Smooth muscle cell (in vitro differentiated cells): ENCODE data around the gene NUMB. TPM values are rescaled to one million over a fixed set of nuclear protein-coding genes. Genes with fewer than 3 reads are reported as not detected.

Experiments used
- DNase-seq: peaks from one replicate; lab custom pipeline; 2025; ENCODE audit not compliant: unreplicated experiment; lab: John Stamatoyannopoulos, UW
- H2AFZ ChIP-seq: fragments of 200-600 bp; sonication (generic); 2 replicates; pipeline ENCODE4 v1.6.0; 2016; ENCODE audit warnings: antibody characterized with exemption, low read depth, mild to moderate bottlenecking
- H3F3A ChIP-seq: fragments of 200-600 bp; sonication (generic); 2 replicates; pipeline ENCODE4 v1.6.0; 2017; ENCODE audit warnings: antibody characterized with exemption, low read depth
- H3K27ac ChIP-seq: fragments of 200-600 bp; sonication (generic); 2 replicates; pipeline ENCODE4 v1.5.1; 2016; ENCODE audit warnings: low read depth, mild to moderate bottlenecking
- H3K27me3 ChIP-seq: fragments of 200-600 bp; sonication (generic); 2 replicates; pipeline ENCODE4 v1.6.1; 2016; ENCODE audit warnings: low read depth, mild to moderate bottlenecking
- H3K36me3 ChIP-seq: fragments of 200-600 bp; sonication (generic); 2 replicates; pipeline ENCODE4 v1.5.1; 2016; ENCODE audit warnings: low read depth
- H3K4me1 ChIP-seq: fragments of 200-600 bp; sonication (generic); 2 replicates; pipeline ENCODE4 v1.5.1; 2016; ENCODE audit warnings: low read depth
- H3K4me2 ChIP-seq: fragments of 200-600 bp; sonication (generic); 2 replicates; pipeline ENCODE4 v1.6.0; 2016; ENCODE audit warnings: mild to moderate bottlenecking
- H3K4me3 ChIP-seq: fragments of 200-600 bp; sonication (generic); 2 replicates; pipeline ENCODE4 v1.5.1; 2016; ENCODE audit warnings: mild to moderate bottlenecking
- H3K79me2 ChIP-seq: fragments of 200-600 bp; sonication (generic); 2 replicates; pipeline ENCODE4 v1.6.0; 2016; ENCODE audit warnings: low read depth, mild to moderate bottlenecking
- H3K9ac ChIP-seq: fragments of 200-600 bp; sonication (generic); 2 replicates; pipeline ENCODE4 v1.6.0; 2016; ENCODE audit warnings: low read depth
- H3K9me3 ChIP-seq: fragments of 200-600 bp; sonication (generic); replicated peaks from 2 replicates; pipeline ENCODE4 v1.5.1; 2016; ENCODE audit warnings: low read depth
- H4K20me1 ChIP-seq: fragments of 200-600 bp; sonication (generic); 2 replicates; pipeline ENCODE4 v1.6.0; 2016; ENCODE audit warnings: low read depth
- CTCF ChIP-seq: fragments of 200-600 bp; sonication (generic); IDR thresholded peaks from 2 replicates; pipeline ENCODE4 v1.5.1; 2017; ENCODE audit warnings: borderline replicate concordance, mild to moderate bottlenecking, antibody characterized with exemption; ENCODE audit not compliant: insufficient read depth, poor library complexity, severe bottlenecking
- WGBS: methylation state at CpG from one replicate; pipeline ENCODE4 v1.1.7; 2016; ENCODE audit warnings: low lambda C conversion rate; 5-methylcytosine and 5-hydroxymethylcytosine counted together
- polyA plus RNA-seq: library from polyadenylated mRNA; unstranded; fragments of >200 nt; fragmentation: Nextera tagmentation; extraction: Ambion mirVana; gene quantifications from 2 replicates; pipeline ENCODE4 v1.2.1, GENCODE V29; 2016
- total RNA-seq: library from RNA; depleted of rRNA; stranded (reverse); fragments of >200 nt; gene quantifications from 2 replicates; pipeline ENCODE4 v1.2.3, GENCODE V29; 2014

NUMB gene
- total and polyA plus RNA-seq, 2 experiments from 2014 or later, result 34.5 to 57.4 TPM

GRCh38 chr14:73325630-73326299, 132.6 kb downstream of the NUMB start:
- no peak for TF ChIP-seq CTCF
- Histone ChIP-seq H3K9ac (no peak overlapping the region), H2AFZ (no peak overlapping the region), H3K79me2 (peaks cover 28% of the 10 kb centered on the region), H3K27ac (no peak overlapping the region), H3K27me3 (no peaks in the 10 kb centered on the region), H4K20me1 (peaks cover 96% of the 10 kb centered on the region), H3K4me1 (no peaks in the 10 kb centered on the region), H3K4me3 (no peak overlapping the region), H3F3A (no peaks in the 10 kb centered on the region), H3K36me3 (no peaks in the 10 kb centered on the region), H3K4me2 (no peak overlapping the region), H3K9me3 (no peaks in the 10 kb centered on the region)
- no peak for DNase-seq
- 97% methylated on average over 1 of the region's 1 CpG for WGBS

- Histone ChIP-seq H3K79me2 (peaks cover 28% of the 10 kb centered on the region), H3K27ac (no peak overlapping the region), H3K9me3 (no peaks in the 10 kb centered on the region), H3F3A (no peaks in the 10 kb centered on the region), H3K4me2 (no peak overlapping the region), H4K20me1 (peaks cover 95% of the 10 kb centered on the region), H3K27me3 (no peaks in the 10 kb centered on the region), H3K36me3 (no peaks in the 10 kb centered on the region), H3K4me1 (no peaks in the 10 kb centered on the region), H3K4me3 (no peak overlapping the region), H3K9ac (no peak overlapping the region), H2AFZ (no peak overlapping the region)
- no peak for TF ChIP-seq CTCF
- DNase-seq, result no peak
- 91% methylated on average over 1 of the region's 1 CpG for WGBS
These were observed 133.3 kb downstream of the NUMB start for GRCh38 chr14:73325063-73325462.

- Histone ChIP-seq H3K79me2 (peaks cover 28% of the 10 kb centered on the region), H3K27ac (no peak overlapping the region), H3K4me1 (no peaks in the 10 kb centered on the region), H3K9ac (no peak overlapping the region), H3K27me3 (no peaks in the 10 kb centered on the region), H3F3A (no peaks in the 10 kb centered on the region), H4K20me1 (peaks cover 94% of the 10 kb centered on the region), H3K9me3 (no peaks in the 10 kb centered on the region), H3K36me3 (no peaks in the 10 kb centered on the region), H2AFZ (no peak overlapping the region), H3K4me3 (no peak overlapping the region), H3K4me2 (no peak overlapping the region)
- WGBS, result 95% methylated on average over 1 of the region's 1 CpG
- DNase-seq, result no peak
- TF ChIP-seq CTCF, result no peak
These were observed 133.8 kb downstream of the NUMB start for GRCh38 chr14:73324533-73324932.

- no peaks in the 10 kb centered on the region for H3F3A ChIP-seq
- no peaks in the 10 kb centered on the region for H3K27me3 ChIP-seq
- H2AFZ ChIP-seq, result no peak overlapping the region
- H3K36me3 ChIP-seq, result no peaks in the 10 kb centered on the region
- peaks cover 94% of the 10 kb centered on the region for H4K20me1 ChIP-seq
- no peaks in the 10 kb centered on the region for H3K9me3 ChIP-seq
- H3K4me2 ChIP-seq, result no peak overlapping the region
- 45% methylated on average over 3 of the region's 3 CpGs for WGBS
- no peak overlapping the region for H3K27ac ChIP-seq
- H3K79me2 ChIP-seq, result peaks cover 28% of the 10 kb centered on the region
- DNase-seq, result no peak
- no peaks in the 10 kb centered on the region for H3K4me1 ChIP-seq
- no peak overlapping the region for H3K9ac ChIP-seq
- H3K4me3 ChIP-seq, result no peak overlapping the region
- no peak for TF ChIP-seq CTCF
These were observed 134.4 kb downstream of the NUMB start for GRCh38 chr14:73323896-73324399.
